CD4-positive, alpha-beta T cell treated with Interleukin-10 for 1 hour (primary cell): ENCODE results near the gene SGSH.

Source experiments
- DNase-seq: peaks from one replicate; pipeline ENCODE4 v3.0.0-alpha.2; 2020

SGSH gene

DNA sequence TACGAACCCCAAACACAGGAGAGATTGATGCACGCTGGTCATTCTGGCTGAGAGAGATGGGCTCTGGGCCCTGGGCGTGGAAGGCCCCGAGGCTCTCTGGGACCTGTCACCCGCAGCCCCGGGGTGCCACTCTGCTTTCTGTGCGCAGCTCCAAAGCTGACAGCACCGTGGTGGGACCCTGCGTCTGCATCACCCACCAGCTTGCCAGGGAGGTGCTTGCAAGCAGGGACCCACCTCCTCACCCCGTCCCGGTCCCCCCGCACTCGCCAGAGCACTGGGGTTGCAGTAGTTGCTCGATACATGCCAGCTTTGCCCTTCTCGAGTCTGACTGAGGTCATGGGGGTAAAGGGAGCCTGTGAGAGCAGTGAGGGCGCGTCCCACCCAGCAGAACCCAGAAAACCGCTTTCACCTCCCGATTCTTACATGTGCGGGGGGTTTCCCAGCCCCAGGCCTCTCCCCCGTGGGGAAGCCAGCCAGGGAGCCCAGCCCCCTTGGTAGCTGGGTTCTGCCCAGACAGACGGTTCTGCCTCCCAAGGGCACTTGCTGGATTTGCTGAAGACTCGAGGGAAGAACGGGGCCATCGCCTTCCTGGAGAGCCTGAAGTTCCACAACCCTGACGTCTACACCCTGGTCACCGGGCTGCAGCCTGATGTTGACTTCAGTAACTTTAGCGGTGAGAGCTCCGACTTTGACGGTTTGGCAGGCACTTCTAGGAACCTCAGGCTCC, 37.9 kb downstream of the SGSH start:
- DNase-seq, result no peak

DNA sequence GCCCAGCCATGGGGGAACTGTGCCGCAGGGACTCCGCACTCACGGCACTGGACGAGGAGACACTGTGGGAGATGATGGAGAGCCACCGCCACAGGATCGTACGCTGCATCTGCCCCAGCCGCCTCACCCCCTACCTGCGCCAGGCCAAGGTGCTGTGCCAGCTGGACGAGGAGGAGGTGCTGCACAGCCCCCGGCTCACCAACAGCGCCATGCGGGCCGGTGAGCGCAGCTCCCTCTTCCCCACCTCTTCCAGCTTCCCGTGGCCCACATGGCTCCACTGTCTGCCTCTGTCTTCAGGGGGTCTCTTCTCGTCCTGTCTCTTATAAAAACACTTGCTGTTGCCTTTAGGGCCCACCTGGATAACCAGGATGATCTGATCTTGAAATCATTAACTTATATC, 38.7 kb downstream of the SGSH start:
- DNase-seq, result no peak

DNA sequence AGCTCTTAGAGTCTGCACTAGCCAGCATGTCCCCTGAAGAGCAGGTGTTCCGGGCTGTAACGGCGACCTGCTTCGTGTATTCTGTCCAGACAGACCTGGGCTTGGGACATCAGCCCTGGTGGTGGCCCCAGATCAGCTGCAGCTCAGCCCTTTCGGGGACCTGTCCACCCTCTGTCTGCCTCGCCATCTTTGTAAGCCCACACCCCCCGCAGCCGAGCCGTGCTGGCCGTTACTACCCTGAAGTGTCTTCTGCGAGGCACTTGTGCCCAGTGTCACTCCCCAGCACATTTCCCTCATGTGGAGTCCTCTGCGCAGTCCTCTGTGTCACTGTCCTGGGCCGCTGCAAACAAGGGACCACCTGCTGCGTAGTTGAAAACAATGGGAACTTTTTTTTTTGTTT, 39.9 kb downstream of the SGSH start:
- no peak for DNase-seq

DNA sequence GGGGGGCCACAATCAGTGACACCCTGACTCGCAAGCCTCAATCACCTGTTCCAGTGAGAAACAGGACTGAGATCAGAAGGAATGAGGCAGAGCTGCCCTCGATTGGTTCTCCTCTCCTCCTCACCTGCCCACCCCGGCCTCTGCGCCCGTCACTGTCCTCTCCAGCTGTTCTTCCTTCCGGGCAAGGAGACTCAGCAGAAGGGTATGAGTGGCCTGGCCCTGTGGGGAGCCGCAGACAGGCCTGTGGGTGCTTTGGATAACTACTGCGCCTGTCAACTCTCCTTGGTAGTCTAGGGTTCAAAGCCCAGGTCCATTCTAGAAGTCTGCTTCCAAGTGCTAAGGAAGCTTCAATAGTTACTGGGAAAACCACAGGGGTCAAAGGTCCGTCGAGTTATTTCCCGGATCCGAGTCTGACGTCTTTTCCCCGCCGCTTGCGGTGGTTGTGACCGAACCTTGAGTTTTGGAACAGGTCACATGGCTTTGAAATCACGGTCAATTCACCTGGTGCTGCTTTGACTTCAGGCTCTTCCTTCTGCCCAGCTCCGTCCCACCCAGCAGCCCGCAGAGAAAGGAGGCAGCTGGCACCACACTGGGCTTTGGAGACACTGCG, 42.0 kb downstream of the SGSH start:
- no peak for DNase-seq

DNA sequence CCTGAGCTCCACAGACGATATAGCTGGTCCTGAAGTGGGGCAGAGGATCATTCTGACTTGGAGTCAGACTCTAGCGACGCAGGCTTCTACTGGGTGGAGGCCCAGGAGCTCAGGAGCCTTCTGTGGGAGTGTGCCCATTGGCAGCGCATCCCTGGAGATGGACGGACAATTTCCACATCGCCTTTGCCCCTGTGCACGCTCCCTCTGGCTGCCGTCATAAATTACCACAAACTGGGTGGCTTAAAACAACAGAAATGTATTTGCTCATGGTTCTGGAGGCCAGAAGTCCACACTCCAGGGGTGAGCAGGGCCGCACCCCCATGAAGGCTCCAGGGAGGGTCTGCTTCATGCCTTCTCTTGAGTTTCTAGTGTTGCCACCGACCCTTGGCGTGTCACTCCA, 43.4 kb downstream of the SGSH start:
- no peak for DNase-seq

DNA sequence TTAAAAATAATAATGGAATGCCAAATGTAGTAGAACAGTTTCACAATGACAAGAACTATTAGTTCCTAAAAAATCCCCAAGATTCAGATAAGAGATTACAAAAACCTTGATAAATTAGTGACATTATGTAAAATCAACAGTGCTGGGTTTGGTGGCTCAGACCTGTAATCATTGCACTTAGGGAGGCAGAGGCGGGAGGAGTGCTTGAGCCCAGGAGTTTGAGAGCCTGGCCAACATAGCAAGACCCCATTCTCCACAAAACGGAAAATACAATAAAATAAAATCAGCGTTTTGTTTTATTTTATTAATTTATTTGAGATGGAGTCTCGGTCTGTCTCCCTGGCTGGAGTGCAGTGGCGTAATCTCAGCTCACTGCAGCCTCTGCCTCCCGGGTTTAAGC, 46.2 kb downstream of the SGSH start:
- no peak for DNase-seq

DNA sequence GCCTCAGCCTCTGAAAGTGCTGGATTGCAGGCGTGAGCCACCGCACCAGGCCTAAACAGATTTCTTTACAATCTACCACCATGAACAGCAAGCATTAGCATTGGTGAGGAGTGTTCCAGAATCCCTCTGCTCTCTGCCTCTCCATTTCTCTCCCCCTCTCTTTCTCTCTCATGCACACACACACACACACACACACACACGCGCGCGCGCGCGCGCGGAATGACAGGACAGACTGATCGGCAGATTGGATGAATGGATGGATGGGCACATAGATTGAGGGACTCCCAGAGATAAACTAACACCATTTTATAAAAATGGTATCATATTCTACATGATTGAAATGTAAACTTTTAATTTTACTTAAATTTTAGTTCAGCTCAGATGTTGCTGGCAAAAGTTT, 47.0 kb downstream of the SGSH start:
- DNase-seq, result no peak

DNA sequence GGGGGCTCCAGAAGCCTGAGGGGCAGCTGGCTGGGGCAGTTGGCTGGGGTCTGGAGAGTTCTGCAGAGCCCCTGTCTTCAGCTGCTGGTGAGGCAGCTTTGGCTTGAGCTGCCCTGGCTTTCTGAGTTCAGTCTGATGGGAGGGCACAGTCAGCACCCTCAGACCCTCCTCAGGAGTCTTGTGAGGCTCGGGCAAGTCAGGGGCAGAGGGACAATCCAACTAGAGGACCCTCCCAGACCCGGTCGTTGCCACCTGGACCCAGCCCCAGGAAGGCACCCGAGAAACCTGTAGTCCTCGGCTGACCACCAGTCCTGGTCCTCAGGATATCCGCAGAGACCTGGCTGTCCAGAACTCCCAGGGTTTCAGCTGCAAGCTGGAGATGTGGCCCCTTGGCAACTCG, 48.5 kb downstream of the SGSH start:
- no peak for DNase-seq

DNA sequence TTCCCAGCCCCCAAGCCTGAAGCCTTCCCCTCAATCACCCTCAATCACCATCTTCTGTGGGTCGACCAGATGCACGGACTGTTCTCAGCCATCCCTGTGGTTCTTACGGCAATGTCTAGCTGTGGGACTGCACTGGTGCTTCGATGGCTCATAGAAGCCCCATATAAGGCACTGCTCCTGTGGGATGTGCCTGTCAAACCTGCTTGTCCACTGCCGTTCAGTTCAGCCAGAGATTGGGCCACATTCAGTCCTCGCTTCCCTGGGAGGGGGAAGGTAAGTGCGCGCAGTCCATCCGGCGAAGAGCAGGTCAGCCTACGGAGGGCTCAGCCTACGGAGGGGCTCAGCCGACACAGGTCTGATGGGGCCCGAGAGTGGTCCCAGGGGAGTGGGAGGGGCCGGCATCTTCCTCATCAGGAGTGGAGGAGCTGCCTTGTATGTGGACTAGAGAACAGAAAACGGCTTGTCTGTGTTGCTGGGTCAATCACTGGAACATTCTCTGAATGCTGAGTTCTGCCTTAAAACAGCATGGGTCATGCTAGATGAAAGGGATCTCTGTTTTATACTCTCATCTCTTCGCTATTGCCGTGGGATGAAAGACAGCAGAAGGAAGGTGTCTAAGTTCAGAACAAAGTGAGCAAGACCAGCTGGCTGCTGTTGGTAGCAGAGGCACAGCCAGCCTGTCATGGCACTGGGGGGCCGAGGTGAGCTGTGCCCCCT, 50.2 kb downstream of the SGSH start, which contains the start of gene CARD14:
Gene CARD14, plus strand, starts transcription at position 247 of the 717 bp plus-strand sequence. CDS start 11,409 bp downstream, outside the sequence.
- DNase-seq, result no peak

DNA sequence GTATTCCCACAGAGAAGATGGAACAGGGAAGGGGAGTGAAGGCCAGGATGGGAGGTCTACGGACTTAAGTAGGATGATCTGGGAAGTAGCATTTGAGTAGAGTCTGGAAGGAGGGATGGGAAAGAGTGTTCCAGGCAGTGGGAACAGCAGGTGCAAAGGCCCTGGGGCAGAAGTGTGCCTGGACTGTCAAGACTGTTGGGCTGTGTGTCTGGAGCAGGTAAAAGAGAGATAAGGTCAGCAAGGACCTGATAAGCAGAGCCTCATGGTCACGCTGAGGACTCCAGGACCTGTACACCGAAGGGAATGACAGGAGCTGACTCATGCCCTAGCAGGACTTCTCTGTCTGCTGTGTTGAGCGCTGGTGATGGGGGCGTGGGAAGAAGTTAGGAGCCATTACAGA, 51.0 kb downstream of the SGSH start:
- no peak for DNase-seq

DNA sequence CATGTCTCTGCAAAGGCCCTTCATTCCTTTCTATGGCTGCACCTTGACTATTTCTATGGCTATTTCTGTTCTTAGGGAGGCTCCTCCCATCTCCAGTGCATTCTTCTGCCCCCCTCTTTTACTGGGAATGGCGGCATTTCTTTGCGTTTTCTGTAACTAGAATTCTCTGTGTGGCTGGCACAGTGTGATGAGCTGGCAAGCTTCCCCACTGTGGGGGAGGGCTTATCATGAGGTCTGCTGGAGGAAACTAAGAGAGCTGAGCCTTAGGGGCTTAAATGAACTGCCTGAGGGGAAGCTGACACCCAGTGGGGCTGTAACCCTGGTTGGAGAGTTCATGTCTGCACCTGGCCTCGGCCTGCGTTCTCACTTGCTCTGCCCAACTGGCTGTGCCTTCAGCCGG, 51.8 kb downstream of the SGSH start:
- DNase-seq, result no peak

DNA sequence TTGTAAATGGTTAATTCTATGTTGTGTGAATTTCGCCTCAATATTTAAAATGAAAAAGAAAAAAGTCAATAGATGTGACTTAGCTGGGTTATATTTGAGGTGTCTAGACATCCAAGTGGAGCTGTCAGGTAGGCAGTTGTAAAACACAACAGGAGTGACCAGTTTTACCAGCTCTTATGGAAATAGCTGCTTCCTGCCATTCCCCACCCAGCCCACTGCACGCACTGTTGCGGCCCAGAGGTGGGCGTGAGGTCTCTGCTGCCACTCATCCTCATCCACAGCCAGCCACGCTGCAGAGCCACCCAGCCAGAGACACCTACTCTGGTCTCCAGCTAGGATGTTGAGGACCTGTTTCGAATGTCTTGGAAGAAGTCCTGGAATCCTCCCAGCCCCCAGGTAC, 53.7 kb downstream of the SGSH start:
- no peak for DNase-seq

DNA sequence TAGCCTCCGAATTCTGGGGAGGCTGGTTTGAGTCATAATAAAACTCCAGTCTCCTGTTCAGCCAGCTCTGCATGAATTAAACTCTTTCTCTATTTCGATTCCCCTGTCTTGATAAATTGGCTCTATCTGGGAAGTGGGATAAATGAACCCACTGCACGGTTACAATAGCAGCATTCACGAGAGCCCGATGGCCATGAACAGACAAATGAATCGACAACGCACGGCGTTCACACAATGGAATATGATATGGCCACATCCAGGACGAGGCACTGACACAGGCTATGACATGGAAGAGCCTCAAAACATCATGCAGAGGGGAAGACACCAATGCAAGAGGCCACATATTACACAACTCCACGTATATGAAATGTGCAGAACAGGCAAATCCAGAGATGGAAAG, 55.9 kb downstream of the SGSH start:
- DNase-seq, result no peak

DNA sequence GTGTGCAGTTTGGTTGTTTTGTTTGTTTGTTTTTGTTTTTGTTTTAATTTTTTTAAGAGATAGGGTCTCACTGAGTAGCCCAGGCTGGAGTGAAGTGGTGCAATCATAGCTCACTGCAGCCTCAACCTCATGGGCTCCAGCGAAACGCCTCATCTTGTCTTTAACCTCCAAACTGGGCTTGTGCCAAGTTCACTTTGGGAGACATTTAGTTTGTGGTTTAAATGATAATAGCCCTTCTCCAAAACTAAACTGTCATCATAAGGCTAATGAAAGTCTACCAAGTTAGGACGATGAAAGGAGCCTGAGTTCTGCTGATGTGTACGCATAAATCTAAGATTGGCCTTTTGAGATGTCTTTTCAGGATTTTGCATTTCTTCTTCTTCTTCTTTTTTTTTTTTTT, 56.8 kb downstream of the SGSH start:
- DNase-seq, result no peak

DNA sequence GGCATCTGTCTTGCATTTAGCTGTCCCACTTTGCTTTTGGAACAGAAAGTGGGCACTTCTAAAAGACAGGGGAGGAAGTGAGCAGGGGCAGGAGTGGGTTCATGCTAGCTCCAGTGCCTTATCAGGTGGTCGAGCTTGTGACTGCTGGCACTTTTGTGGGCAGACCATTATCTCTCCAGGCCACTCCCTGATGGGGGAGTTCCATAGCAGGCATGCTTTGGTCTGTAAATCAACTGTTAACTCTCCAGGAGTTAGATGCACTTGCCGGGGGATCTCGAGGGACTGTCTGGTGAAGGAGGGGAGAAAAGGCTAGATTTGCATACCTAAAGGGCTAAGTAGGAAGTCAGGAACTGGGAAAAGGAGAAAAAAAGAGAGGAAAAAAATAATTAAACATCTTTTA, 59.6 kb downstream of the SGSH start:
- DNase-seq, result no peak
